Ovary (tissue), 9 donors: Measurements from ENCODE around the gene IL1RAPL1. TPM values are rescaled to one million over a fixed set of nuclear protein-coding genes. Genes with fewer than 3 reads are reported as not detected.

Experiments used
- DNase-seq, 5 donors: peaks; one replicate each; pipeline ENCODE4 v3.0.0-alpha.2; 2019 to 2020
- H3K27ac ChIP-seq, 2 donors: fragments of 200-600 bp; one replicate each; pipeline versions ENCODE4 v1.5.1 to v1.8.0; 2019 to 2022
- H3K27me3 ChIP-seq: fragments of 200-600 bp; one replicate; pipeline ENCODE4 v1.8.0; 2022
- H3K36me3 ChIP-seq: fragments of 200-600 bp; sonication (generic); one replicate; pipeline ENCODE4 v1.5.1; 2019
- H3K4me1 ChIP-seq: one replicate; pipeline ENCODE4 v1.8.1; 2013; ENCODE audit warnings: mild to moderate bottlenecking, moderate library complexity; ENCODE audit not compliant: insufficient read depth
- H3K4me3 ChIP-seq: fragments of 200-600 bp; sonication (generic); one replicate; pipeline ENCODE4 v1.5.1; 2017
- H3K9me3 ChIP-seq, 2 donors: fragments of 200-600 bp in 1 of 2; sonication (generic) in 1 of 2; one replicate each; pipeline versions ENCODE4 v1.5.1 to v1.8.1; 2013 to 2019; ENCODE audit warnings: mild to moderate bottlenecking in 1 of 2, moderate library complexity in 1 of 2
- EP300 ChIP-seq: sonication (generic); formaldehyde crosslinking; IDR thresholded peaks from one replicate; pipeline ENCODE4 v1.6.1; 2017; ENCODE audit warnings: antibody characterized with exemption
- POLR2A ChIP-seq: fragments of 450-650 bp; IDR thresholded peaks from one replicate; pipeline ENCODE4 v1.6.1; 2017; ENCODE audit warnings: antibody characterized with exemption, mild to moderate bottlenecking, moderate library complexity
- WGBS, 3 donors: extraction: QIAGEN DNeasy Blood & Tissue Kit in 1 of 3; methylation state at CpG; one replicate each; pipeline versions ENCODE4 v1.1.5 to v1.1.7; 2013 to 2017; 5-methylcytosine and 5-hydroxymethylcytosine counted together
- intact Hi-C, 4 donors: fragments of 100-400 bp; cut with DNase I; formaldehyde crosslinking; loops; one replicate each; pipeline versions ENCODE4 v1.11.0 to v1.15.1; 2022 to 2023
- polyA plus RNA-seq, 2 donors: library from polyadenylated mRNA; stranded (reverse); fragments of 200-250 nt in 1 of 2; fragments of 350-450 nt in 1 of 2; fragmentation: Illumina TruSeq in 1 of 2; extraction: RNeasy Lipid Tissue Mini Kit (QIAGEN cat#74804) in 1 of 2; gene quantifications; one replicate each; pipeline ENCODE4 v1.2.3, GENCODE V29; 2013 to 2014
- total RNA-seq, 7 donors: library from RNA; depleted of rRNA in 2 of 7; stranded (reverse); fragments of >200 nt in 2 of 7; fragmentation: NEBNext Ultra II Directional in 3 of 7; extraction: Animal tissue kit (Norgen Biotek cat#: 25700) in 3 of 7; gene quantifications; one replicate each; pipeline versions ENCODE4 v1.1.0 to v1.2.4, GENCODE V29; 2016 to 2023
- TF ChIP-seq, protein P1 (sequence below), 3 donors: fragments of 450-650 bp in 2 of 3; fragments of 200-600 bp in 1 of 3; IDR thresholded peaks; one replicate each; pipeline versions ENCODE4 v1.5.1 to v1.8.0; 2016 to 2022; ENCODE audit warnings: antibody characterized with exemption in 3 of 3, mild to moderate bottlenecking in 1 of 3
- donor health status: DM: no; HTN: no; CAD: no; lungs with moderate emphysema.
- donor health status: DM: no; HTN: no; CAD: no.
- donor health status: Bipolar disorder and iron deficiency.
- donor health status: DM: yes; HTN: yes; CAD: no.
- donor health status: DM: no; HTN: no; CAD: no.
- donor health status: DM: yes; HTN: yes; CAD: no.

Gene IL1RAPL1
- total and polyA plus RNA-seq, 9 donors: 0.23 to 1.3 (median 0.61) TPM

DNA sequence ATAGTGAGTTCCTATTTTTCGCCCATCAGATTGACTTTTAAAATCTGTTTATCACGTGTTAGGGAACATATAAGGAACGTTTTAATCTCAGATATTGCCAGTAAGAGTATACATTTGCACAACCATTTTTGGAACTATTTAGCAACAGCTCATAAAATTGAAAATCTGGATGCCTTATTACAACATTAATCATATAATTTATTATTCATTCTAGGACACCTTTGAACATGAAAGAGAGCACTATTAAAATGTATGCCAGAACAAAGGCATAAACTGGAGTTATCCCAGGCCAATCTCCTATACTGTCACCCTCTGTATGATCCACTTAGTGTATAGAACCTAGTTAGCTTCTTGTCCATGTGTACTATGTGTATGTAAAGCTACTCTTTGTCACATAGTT, 1049.1 kb downstream of the IL1RAPL1 start:
- Histone ChIP-seq H3K4me3 (no peak overlapping the region), H3K36me3 (no peaks in the 10 kb centered on the region), H3K27ac (no peak overlapping the region), H3K27me3 (no peaks in the 10 kb centered on the region), H3K4me1 (no peaks in the 10 kb centered on the region), H3K9me3 (no peaks in the 10 kb centered on the region)
- intact Hi-C loops: no loop called here
- no peak for DNase-seq
- TF ChIP-seq POLR2A (no peak), EP300 (no peak)
- TF ChIP-seq, protein P1, sequence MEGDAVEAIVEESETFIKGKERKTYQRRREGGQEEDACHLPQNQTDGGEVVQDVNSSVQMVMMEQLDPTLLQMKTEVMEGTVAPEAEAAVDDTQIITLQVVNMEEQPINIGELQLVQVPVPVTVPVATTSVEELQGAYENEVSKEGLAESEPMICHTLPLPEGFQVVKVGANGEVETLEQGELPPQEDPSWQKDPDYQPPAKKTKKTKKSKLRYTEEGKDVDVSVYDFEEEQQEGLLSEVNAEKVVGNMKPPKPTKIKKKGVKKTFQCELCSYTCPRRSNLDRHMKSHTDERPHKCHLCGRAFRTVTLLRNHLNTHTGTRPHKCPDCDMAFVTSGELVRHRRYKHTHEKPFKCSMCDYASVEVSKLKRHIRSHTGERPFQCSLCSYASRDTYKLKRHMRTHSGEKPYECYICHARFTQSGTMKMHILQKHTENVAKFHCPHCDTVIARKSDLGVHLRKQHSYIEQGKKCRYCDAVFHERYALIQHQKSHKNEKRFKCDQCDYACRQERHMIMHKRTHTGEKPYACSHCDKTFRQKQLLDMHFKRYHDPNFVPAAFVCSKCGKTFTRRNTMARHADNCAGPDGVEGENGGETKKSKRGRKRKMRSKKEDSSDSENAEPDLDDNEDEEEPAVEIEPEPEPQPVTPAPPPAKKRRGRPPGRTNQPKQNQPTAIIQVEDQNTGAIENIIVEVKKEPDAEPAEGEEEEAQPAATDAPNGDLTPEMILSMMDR (IDR thresholded peaks at IDR 0.05): no peak
- 46 to 56% (median 48%) methylated on average over 3 of the region's 3 CpGs for WGBS, 3 donors

DNA sequence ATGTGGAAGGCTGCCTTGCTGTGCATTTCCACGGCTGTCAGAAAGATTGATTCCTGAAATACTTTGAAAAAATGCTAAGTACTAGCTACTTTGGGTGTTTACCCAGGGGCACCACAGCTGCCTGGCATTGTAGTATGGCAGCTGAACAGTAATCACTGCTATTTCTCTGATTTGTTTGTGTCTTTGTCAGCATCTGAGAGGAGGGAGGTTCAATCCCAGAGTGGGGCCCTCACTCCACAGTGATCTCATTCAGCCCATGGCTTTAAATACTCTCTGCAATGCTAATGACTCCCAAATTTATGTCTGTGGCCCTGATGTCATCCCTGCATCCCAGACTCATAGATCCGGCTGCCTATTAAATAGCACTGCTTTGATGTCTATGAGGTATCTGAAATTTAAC, 1052.9 kb downstream of the IL1RAPL1 start:
- no peak overlapping the region for H3K27ac ChIP-seq
- no peak for DNase-seq
- WGBS, 3 donors: 73 to 78% (median 78%) methylated on average over 2 of the region's 2 CpGs
- no peak for TF ChIP-seq POLR2A
- TF ChIP-seq, protein P1 (IDR thresholded peaks at IDR 0.05): no peak
- no peak for TF ChIP-seq EP300
- no peaks in the 10 kb centered on the region for H3K9me3 ChIP-seq
- no peaks in the 10 kb centered on the region for H3K27me3 ChIP-seq
- no peaks in the 10 kb centered on the region for H3K36me3 ChIP-seq
- no peak overlapping the region for H3K4me3 ChIP-seq
- H3K4me1 ChIP-seq: no peaks in the 10 kb centered on the region
- intact Hi-C loops: no loop called here

DNA sequence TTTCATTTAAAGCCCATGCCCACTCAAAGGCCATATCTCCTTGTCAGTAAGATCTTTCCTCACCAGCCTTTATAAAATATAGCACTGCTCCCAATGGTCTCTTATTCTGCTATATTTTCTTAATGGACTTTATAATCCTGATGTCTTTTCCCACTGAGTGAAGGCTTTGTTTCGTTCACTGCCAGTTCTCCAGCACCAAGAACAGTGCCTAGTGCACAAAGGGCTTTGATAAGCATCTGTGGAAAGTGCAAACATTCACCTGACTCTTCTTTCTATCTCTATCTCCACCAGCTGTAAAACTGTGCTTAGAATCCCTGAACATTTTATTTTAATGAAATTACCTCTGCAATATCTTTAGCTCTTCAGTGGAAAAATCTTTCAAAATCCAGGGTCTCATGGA, 1054.2 kb downstream of the IL1RAPL1 start:
- Histone ChIP-seq H3K36me3 (no peaks in the 10 kb centered on the region), H3K27me3 (no peaks in the 10 kb centered on the region), H3K9me3 (no peaks in the 10 kb centered on the region), H3K27ac (no peak overlapping the region), H3K4me1 (no peaks in the 10 kb centered on the region), H3K4me3 (no peak overlapping the region)
- 37 to 52% (median 48%) methylated on average over 1 of the region's 1 CpG for WGBS, 3 donors
- TF ChIP-seq EP300 (no peak), POLR2A (no peak)
- TF ChIP-seq, protein P1 (IDR thresholded peaks at IDR 0.05): no peak
- DNase-seq: no peak
- intact Hi-C loops: no loop called here

DNA sequence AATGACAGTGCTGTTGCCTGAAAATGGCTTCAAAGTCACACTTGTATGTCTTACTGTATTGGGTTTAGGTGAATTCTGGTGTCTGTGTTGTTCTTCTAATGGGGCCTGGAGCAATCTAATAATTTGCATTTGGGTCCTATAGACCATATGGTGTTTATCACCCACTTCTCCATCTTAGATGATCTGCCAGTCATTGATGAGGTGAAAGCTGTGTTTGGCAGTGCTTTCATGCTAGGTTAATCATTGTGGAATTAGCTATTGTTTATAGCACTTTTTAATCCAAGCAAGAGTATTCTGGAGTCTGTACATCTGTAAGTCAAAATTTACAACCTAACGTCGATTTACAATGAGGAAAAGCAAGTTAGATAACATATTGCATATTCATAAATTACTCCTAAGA, 1055.9 kb downstream of the IL1RAPL1 start:
- no peak for TF ChIP-seq EP300
- no peak for TF ChIP-seq POLR2A
- TF ChIP-seq, protein P1 (IDR thresholded peaks at IDR 0.05): no peak
- WGBS, 3 donors: 57 to 70% (median 65%) methylated on average over 2 of the region's 2 CpGs
- no peaks in the 10 kb centered on the region for H3K27me3 ChIP-seq
- H3K36me3 ChIP-seq: no peaks in the 10 kb centered on the region
- intact Hi-C loops: no loop called here
- no peak for DNase-seq
- no peaks in the 10 kb centered on the region for H3K9me3 ChIP-seq
- no peak overlapping the region for H3K4me3 ChIP-seq
- H3K27ac ChIP-seq: no peak overlapping the region
- H3K4me1 ChIP-seq: no peaks in the 10 kb centered on the region

DNA sequence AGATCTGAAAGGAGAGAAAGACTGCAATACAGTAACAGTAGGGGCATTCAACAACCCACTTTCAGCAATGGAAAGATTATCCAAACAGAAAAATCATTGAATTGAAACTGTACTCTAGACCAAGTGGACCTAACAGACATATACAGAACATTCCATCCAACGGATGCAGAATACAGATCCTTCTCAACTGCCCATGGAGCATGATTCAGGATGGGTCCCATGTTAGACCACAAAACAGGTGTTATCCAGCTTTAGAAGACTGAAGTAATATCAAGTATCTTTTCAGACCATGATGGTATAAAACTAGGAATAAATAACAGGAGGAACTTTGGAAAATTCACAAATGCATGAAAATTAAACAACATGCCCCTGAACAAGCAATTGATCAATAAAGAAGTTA, 1060.9 kb downstream of the IL1RAPL1 start:
- no peaks in the 10 kb centered on the region for H3K9me3 ChIP-seq
- 61 to 90% (median 80%) methylated on average over 1 of the region's 1 CpG for WGBS, 3 donors
- H3K4me3 ChIP-seq: no peak overlapping the region
- intact Hi-C loops: no loop called here
- TF ChIP-seq EP300: no peak
- TF ChIP-seq POLR2A: no peak
- TF ChIP-seq, protein P1 (IDR thresholded peaks at IDR 0.05): no peak
- H3K4me1 ChIP-seq: no peaks in the 10 kb centered on the region
- H3K27ac ChIP-seq: no peak overlapping the region
- no peaks in the 10 kb centered on the region for H3K27me3 ChIP-seq
- no peaks in the 10 kb centered on the region for H3K36me3 ChIP-seq
- DNase-seq: no peak
